Trophoblast cell (in vitro differentiated cells and primary cell): Measurements from ENCODE around the gene CAPN3.

Source experiments
- DNase-seq, 2 donors: peaks; one replicate each; pipeline ENCODE4 v3.0.0-alpha.2; 2016
- H2AFZ ChIP-seq: 2 replicates; pipeline ENCODE4 v1.6.1; 2013; ENCODE audit warnings: low read length, moderate library complexity, mild to moderate bottlenecking; ENCODE audit not compliant: insufficient read depth, poor library complexity
- H2AK5ac ChIP-seq: 2 replicates; pipeline ENCODE4 v1.6.1; 2013; ENCODE audit warnings: mild to moderate bottlenecking, low read length
- H2BK120ac ChIP-seq: 2 replicates; pipeline ENCODE4 v1.6.1; 2013; ENCODE audit warnings: low read length, mild to moderate bottlenecking, moderate library complexity; ENCODE audit not compliant: insufficient read depth, poor library complexity
- H2BK12ac ChIP-seq: 2 replicates; pipeline ENCODE4 v1.6.1; 2013; ENCODE audit warnings: mild to moderate bottlenecking, low read length, moderate library complexity
- H2BK5ac ChIP-seq: 2 replicates; pipeline ENCODE4 v1.6.1; 2013; ENCODE audit warnings: low read length, low read depth, moderate library complexity, mild to moderate bottlenecking; ENCODE audit not compliant: poor library complexity
- H3K14ac ChIP-seq: 2 replicates; pipeline ENCODE4 v1.6.1; 2013; ENCODE audit warnings: mild to moderate bottlenecking, low read length
- H3K18ac ChIP-seq: 2 replicates; pipeline ENCODE4 v1.6.1; 2013; ENCODE audit warnings: mild to moderate bottlenecking, low read length
- H3K23ac ChIP-seq: 2 replicates; pipeline ENCODE4 v1.6.1; 2013; ENCODE audit warnings: low read length
- H3K27ac ChIP-seq: 2 replicates; pipeline ENCODE4 v1.5.1; 2013; ENCODE audit warnings: low read depth, mild to moderate bottlenecking, inconsistent platforms, low read length, moderate library complexity
- H3K27me3 ChIP-seq: 2 replicates; pipeline ENCODE4 v1.6.1; 2013; ENCODE audit warnings: inconsistent platforms, mild to moderate bottlenecking, low read length, moderate library complexity; ENCODE audit not compliant: insufficient read depth
- H3K36me3 ChIP-seq, 2 experiments: 1 replicate in 1 of 2; 2 replicates in 1 of 2; pipeline ENCODE4 v1.6.1; 2013; ENCODE audit warnings: low read length in 2 of 2, mild to moderate bottlenecking in 2 of 2, moderate library complexity in 1 of 2; ENCODE audit not compliant: insufficient read depth in 2 of 2, control insufficient read depth in 1 of 2
- H3K4ac ChIP-seq: 2 replicates; pipeline ENCODE4 v1.6.1; 2013; ENCODE audit warnings: low read depth, mild to moderate bottlenecking, low read length, moderate library complexity
- H3K4me1 ChIP-seq, 2 experiments: 1 replicate in 1 of 2; 2 replicates in 1 of 2; pipeline ENCODE4 v1.6.1; 2013; ENCODE audit warnings: low read length in 2 of 2, mild to moderate bottlenecking in 2 of 2, moderate library complexity in 1 of 2; ENCODE audit not compliant: insufficient read depth in 2 of 2, control insufficient read depth in 1 of 2
- H3K4me2 ChIP-seq: 2 replicates; pipeline ENCODE4 v1.6.1; 2013; ENCODE audit warnings: inconsistent platforms, mild to moderate bottlenecking, low read length, moderate library complexity
- H3K4me3 ChIP-seq: 2 replicates; pipeline ENCODE4 v1.5.1; 2013; ENCODE audit warnings: mild to moderate bottlenecking, low read depth, low read length, inconsistent platforms
- H3K79me1 ChIP-seq: one replicate; pipeline ENCODE4 v1.6.1; 2013; ENCODE audit warnings: low read length
- H3K79me2 ChIP-seq: 2 replicates; pipeline ENCODE4 v1.6.1; 2013; ENCODE audit warnings: low read length, mild to moderate bottlenecking; ENCODE audit not compliant: control insufficient read depth, insufficient read depth, poor library complexity
- H3K9ac ChIP-seq: 2 replicates; pipeline ENCODE4 v1.6.1; 2013; ENCODE audit warnings: mild to moderate bottlenecking, low read length
- H3K9me3 ChIP-seq: 2 replicates; pipeline ENCODE4 v1.6.1; 2013; ENCODE audit warnings: low read depth, mild to moderate bottlenecking, control low read depth, inconsistent platforms, low read length; ENCODE audit not compliant: insufficient read depth
- H4K12ac ChIP-seq: 2 replicates; pipeline ENCODE4 v1.6.1; 2013; ENCODE audit warnings: low read depth, mild to moderate bottlenecking, low read length, moderate library complexity
- H4K8ac ChIP-seq: 2 replicates; pipeline ENCODE4 v1.6.1; 2013; ENCODE audit warnings: low read depth, mild to moderate bottlenecking, low read length, moderate library complexity
- H4K91ac ChIP-seq: one replicate; pipeline ENCODE4 v1.6.1; 2013; ENCODE audit warnings: low read depth, mild to moderate bottlenecking, low read length, moderate library complexity
- WGBS: extraction: QIAGEN DNeasy Blood & Tissue Kit; methylation state at CpG from one replicate; pipeline ENCODE4 v1.1.7; 2013; ENCODE audit warnings: missing lambda C conversion rate; ENCODE audit not compliant: insufficient read length, insufficient coverage; ENCODE audit errors: extremely low coverage; 5-methylcytosine and 5-hydroxymethylcytosine counted together

The CAPN3 gene

DNA sequence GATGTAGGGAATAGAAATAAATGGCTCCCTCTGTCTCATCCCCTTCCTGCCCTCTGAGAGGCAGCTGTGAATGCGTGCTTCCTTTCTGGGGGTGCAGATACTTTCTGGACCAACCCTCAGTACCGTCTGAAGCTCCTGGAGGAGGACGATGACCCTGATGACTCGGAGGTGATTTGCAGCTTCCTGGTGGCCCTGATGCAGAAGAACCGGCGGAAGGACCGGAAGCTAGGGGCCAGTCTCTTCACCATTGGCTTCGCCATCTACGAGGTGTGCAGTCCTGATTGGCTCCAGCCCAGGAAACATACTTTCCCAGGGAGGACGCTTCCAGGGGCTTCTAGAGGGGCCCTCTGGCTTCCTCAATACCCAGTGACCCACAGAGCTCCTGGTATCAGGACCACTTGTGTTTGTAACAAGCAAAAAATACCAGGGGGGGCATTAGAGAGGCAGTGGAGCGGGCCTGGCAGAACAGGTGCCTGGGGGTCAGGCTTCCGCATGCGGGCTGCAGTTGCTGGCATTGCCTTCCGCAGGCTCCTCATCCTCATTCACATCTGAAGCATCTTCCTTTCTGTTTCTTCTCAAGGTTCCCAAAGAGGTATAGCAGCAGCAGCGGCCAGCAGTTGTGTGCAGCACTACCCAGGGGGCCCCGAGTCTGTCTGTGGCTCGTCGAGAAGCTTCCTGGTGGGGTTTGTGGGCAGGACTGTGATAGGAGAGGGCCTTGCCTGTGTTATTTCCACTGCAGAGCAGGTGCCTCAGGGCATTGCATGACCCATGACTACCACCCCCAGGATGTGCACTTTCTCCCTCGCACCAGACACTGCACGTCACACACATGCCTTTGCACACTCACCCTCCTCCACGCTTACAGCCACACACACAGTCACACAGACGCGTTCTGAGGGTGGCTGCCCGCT lies 42.5 kb downstream of the CAPN3 start:
- H3K4me3 ChIP-seq: no peak overlapping the region
- H3K4me1 ChIP-seq: no peaks in the 10 kb centered on the region
- H4K12ac ChIP-seq: no peak overlapping the region
- no peak overlapping the region for H2BK5ac ChIP-seq
- H2AFZ ChIP-seq: no peak overlapping the region
- H3K79me2 ChIP-seq: no peaks in the 10 kb centered on the region
- DNase-seq: no peak
- no peak overlapping the region for H4K91ac ChIP-seq
- no peak overlapping the region for H2BK12ac ChIP-seq
- H3K4ac ChIP-seq: no peak overlapping the region
- no peak overlapping the region for H3K14ac ChIP-seq
- no peak overlapping the region for H3K4me2 ChIP-seq
- H3K36me3 ChIP-seq: no peaks in the 10 kb centered on the region
- H4K8ac ChIP-seq: no peak overlapping the region
- H3K9ac ChIP-seq: no peak overlapping the region
- no CpG with 5 or more reads among the region's 24 CpGs for WGBS
- no peak overlapping the region for H3K18ac ChIP-seq
- H3K79me1 ChIP-seq: no peaks in the 10 kb centered on the region
- no peak overlapping the region for H2AK5ac ChIP-seq
- H2BK120ac ChIP-seq: no peak overlapping the region
- H3K27me3 ChIP-seq: no peaks in the 10 kb centered on the region
- no peak overlapping the region for H3K27ac ChIP-seq
- H3K23ac ChIP-seq: no peak overlapping the region
- H3K9me3 ChIP-seq: no peaks in the 10 kb centered on the region

DNA sequence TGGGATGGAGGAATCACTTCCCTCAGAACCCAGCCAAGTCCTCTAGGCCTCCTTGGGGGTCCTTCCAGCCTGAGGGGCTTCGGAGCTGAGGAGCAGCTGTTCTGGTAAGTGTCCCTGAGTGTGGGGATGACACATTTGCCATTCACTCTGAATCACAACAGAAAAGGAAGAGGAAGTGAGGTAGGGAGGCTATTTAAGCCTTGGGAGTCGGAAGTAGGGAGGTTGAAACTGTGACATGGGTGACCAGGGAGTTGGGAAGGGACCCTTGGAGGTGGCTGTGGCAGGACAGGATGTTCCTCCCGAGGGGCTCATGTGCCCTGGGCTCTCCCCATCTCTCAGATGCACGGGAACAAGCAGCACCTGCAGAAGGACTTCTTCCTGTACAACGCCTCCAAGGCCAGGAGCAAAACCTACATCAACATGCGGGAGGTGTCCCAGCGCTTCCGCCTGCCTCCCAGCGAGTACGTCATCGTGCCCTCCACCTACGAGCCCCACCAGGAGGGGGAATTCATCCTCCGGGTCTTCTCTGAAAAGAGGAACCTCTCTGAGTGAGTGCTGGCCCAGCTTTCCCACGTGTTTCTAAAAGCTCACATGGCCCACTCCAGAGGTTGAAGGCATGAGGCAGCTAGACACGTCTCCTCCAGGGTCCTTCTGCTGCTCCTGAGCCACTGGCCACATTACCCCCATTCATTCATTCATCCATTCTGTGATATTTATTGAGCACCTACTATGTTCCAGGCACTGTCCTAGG lies 43.3 kb downstream of the CAPN3 start:
- Histone ChIP-seq H3K36me3 (no peaks in the 10 kb centered on the region), H3K4ac (no peak overlapping the region), H3K4me1 (no peaks in the 10 kb centered on the region), H3K4me3 (no peak overlapping the region), H3K79me1 (no peaks in the 10 kb centered on the region), H3K14ac (no peak overlapping the region), H3K9ac (no peak overlapping the region), H2AK5ac (no peak overlapping the region), H4K8ac (no peak overlapping the region), H2BK5ac (no peak overlapping the region), H3K79me2 (no peaks in the 10 kb centered on the region), H2AFZ (no peak overlapping the region), H4K12ac (no peak overlapping the region), H3K18ac (no peak overlapping the region), H2BK12ac (no peak overlapping the region), H3K23ac (no peak overlapping the region), H3K4me2 (no peak overlapping the region), H3K9me3 (no peaks in the 10 kb centered on the region), H4K91ac (no peak overlapping the region), H3K27ac (no peak overlapping the region), H3K27me3 (no peaks in the 10 kb centered on the region), H2BK120ac (no peak overlapping the region)
- no CpG with 5 or more reads among the region's 15 CpGs for WGBS
- no peak for DNase-seq

DNA sequence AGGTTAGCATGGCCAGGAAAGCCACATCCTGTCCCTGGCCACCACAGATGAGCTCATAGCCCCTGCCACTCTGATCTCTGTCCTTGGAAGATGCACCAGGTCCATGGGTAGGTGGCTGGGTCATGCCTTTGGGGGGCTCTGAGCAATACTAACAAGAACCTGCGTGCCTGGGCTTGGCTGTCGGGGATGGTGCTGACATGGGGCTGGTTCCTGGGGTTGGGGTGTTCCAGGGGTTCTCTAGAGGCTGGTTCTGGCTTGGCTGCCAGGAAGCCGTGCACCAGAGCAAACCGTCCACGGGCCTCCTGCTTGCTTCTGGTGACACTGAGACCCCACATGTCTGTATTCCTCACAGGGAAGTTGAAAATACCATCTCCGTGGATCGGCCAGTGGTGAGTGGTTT lies 44.1 kb downstream of the CAPN3 start:
- no peak overlapping the region for H2BK5ac ChIP-seq
- no peak overlapping the region for H2AK5ac ChIP-seq
- no peak overlapping the region for H3K4me2 ChIP-seq
- H3K36me3 ChIP-seq: no peaks in the 10 kb centered on the region
- H2BK120ac ChIP-seq: no peak overlapping the region
- no peaks in the 10 kb centered on the region for H3K79me1 ChIP-seq
- H3K79me2 ChIP-seq: no peaks in the 10 kb centered on the region
- no peak overlapping the region for H4K12ac ChIP-seq
- WGBS: no CpG with 5 or more reads among the region's 7 CpGs
- no peak overlapping the region for H2AFZ ChIP-seq
- no peak overlapping the region for H3K18ac ChIP-seq
- H4K8ac ChIP-seq: no peak overlapping the region
- H3K9me3 ChIP-seq: no peaks in the 10 kb centered on the region
- H3K14ac ChIP-seq: no peak overlapping the region
- H3K27ac ChIP-seq: no peak overlapping the region
- H3K4me1 ChIP-seq: no peaks in the 10 kb centered on the region
- H2BK12ac ChIP-seq: no peak overlapping the region
- H3K4me3 ChIP-seq: no peak overlapping the region
- DNase-seq: no peak
- H3K9ac ChIP-seq: no peak overlapping the region
- H3K27me3 ChIP-seq: no peaks in the 10 kb centered on the region
- no peak overlapping the region for H3K4ac ChIP-seq
- H3K23ac ChIP-seq: no peak overlapping the region
- H4K91ac ChIP-seq: no peak overlapping the region

DNA sequence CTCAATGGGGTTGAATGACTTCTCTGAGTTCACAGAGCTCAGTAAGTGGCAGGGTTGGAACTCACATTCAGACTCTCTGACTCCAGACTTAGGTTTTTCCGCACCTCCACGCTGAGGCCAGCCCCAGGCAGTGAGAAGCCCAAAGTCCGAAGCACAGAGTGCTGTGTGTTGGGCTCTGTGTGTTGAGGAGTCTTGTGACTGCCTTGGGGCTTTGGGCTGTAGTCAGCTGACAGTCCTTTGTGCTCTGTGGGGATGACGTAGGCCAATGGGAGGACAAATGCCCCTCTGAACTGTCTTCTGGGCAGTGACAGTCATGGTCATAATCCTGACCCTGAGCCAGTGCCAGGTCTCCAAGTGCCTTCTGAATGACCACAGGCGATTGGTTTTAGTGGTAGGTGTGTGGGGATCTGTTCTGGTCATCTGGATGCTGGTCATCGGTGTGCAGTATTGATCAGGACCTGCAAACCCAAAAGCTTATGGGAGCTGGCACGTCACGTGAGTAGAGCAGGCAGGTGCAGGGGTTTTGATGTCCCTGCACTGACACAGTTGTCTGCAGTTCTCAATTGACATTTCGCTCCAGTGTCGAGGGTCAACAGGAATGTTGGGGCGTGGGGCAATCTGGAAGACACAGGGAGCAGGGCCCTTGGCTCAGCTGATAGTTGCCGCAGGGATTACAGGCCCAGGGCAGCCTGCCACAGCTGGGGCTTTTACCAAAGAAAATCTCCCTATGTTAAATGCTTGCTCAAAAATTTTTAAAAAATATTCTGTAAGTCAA lies 45.3 kb downstream of the CAPN3 start:
- Histone ChIP-seq H3K4ac (no peak overlapping the region), H3K4me2 (no peak overlapping the region), H2AFZ (no peak overlapping the region), H2BK12ac (no peak overlapping the region), H4K91ac (no peak overlapping the region), H4K8ac (no peak overlapping the region), H3K9me3 (no peaks in the 10 kb centered on the region), H3K27ac (no peak overlapping the region), H3K9ac (no peak overlapping the region), H2AK5ac (no peak overlapping the region), H3K4me1 (no peaks in the 10 kb centered on the region), H3K4me3 (no peak overlapping the region), H2BK120ac (no peak overlapping the region), H3K27me3 (no peaks in the 10 kb centered on the region), H3K79me2 (no peaks in the 10 kb centered on the region), H4K12ac (no peak overlapping the region), H3K23ac (no peak overlapping the region), H2BK5ac (no peak overlapping the region), H3K36me3 (no peaks in the 10 kb centered on the region), H3K79me1 (no peaks in the 10 kb centered on the region), H3K14ac (no peak overlapping the region), H3K18ac (no peak overlapping the region)
- WGBS: no CpG with 5 or more reads among the region's 12 CpGs
- no peak for DNase-seq
